ENCODE data around the gene GPR63.

DNA sequence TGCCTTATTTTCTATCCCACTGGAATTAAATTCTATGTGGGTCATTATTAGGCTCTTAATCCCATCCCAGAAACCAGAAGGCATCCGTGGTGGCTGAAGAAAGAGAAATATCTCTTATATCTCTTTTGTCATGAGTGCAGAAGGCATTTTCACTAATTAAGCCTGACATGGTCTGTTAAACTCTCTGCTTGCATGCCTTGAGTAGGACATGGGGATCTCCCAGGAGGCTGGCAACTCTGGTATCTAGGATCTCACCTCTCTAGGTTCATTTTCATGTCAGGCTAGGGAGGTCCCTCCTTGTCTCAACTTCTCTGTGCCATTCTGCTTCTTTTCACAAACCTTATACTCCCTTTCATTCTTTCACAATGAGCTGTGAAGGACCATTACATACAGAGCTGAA, 25.3 kb upstream of the GPR63 start:
- TF ChIP-seq, protein P1, sequence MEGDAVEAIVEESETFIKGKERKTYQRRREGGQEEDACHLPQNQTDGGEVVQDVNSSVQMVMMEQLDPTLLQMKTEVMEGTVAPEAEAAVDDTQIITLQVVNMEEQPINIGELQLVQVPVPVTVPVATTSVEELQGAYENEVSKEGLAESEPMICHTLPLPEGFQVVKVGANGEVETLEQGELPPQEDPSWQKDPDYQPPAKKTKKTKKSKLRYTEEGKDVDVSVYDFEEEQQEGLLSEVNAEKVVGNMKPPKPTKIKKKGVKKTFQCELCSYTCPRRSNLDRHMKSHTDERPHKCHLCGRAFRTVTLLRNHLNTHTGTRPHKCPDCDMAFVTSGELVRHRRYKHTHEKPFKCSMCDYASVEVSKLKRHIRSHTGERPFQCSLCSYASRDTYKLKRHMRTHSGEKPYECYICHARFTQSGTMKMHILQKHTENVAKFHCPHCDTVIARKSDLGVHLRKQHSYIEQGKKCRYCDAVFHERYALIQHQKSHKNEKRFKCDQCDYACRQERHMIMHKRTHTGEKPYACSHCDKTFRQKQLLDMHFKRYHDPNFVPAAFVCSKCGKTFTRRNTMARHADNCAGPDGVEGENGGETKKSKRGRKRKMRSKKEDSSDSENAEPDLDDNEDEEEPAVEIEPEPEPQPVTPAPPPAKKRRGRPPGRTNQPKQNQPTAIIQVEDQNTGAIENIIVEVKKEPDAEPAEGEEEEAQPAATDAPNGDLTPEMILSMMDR (IDR thresholded peaks at IDR 0.05; ENCODE audit: low read depth, low read length, missing input control), result no peak
- TF ChIP-seq FOXA1 (IDR thresholded peaks at IDR 0.05) (no peak), RXRA (IDR thresholded peaks at IDR 0.05) (no peak), YY1 (IDR thresholded peaks at IDR 0.05) (no peak), TAF1 (conservative IDR thresholded peaks at IDR 0.05) (no peak), EGR1 (IDR thresholded peaks at IDR 0.05; ENCODE audit: low read depth in 2 of 2) (no peak), RAD21 (IDR thresholded peaks at IDR 0.05) (no peak), SP1 (IDR thresholded peaks at IDR 0.05) (no peak), JUND (IDR thresholded peaks at IDR 0.05) (no peak), GABPA (IDR thresholded peaks at IDR 0.05 in 1 of 2, conservative IDR thresholded peaks at IDR 0.05 in 1 of 2) (no peak)
- TF ChIP-seq, protein P2, sequence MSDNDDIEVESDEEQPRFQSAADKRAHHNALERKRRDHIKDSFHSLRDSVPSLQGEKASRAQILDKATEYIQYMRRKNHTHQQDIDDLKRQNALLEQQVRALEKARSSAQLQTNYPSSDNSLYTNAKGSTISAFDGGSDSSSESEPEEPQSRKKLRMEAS (IDR thresholded peaks at IDR 0.05), result no peak
- TF ChIP-seq, protein P3, sequence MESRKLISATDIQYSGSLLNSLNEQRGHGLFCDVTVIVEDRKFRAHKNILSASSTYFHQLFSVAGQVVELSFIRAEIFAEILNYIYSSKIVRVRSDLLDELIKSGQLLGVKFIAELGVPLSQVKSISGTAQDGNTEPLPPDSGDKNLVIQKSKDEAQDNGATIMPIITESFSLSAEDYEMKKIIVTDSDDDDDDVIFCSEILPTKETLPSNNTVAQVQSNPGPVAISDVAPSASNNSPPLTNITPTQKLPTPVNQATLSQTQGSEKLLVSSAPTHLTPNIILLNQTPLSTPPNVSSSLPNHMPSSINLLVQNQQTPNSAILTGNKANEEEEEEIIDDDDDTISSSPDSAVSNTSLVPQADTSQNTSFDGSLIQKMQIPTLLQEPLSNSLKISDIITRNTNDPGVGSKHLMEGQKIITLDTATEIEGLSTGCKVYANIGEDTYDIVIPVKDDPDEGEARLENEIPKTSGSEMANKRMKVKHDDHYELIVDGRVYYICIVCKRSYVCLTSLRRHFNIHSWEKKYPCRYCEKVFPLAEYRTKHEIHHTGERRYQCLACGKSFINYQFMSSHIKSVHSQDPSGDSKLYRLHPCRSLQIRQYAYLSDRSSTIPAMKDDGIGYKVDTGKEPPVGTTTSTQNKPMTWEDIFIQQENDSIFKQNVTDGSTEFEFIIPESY (IDR thresholded peaks at IDR 0.05), result no peak
- TF ChIP-seq, protein P4, sequence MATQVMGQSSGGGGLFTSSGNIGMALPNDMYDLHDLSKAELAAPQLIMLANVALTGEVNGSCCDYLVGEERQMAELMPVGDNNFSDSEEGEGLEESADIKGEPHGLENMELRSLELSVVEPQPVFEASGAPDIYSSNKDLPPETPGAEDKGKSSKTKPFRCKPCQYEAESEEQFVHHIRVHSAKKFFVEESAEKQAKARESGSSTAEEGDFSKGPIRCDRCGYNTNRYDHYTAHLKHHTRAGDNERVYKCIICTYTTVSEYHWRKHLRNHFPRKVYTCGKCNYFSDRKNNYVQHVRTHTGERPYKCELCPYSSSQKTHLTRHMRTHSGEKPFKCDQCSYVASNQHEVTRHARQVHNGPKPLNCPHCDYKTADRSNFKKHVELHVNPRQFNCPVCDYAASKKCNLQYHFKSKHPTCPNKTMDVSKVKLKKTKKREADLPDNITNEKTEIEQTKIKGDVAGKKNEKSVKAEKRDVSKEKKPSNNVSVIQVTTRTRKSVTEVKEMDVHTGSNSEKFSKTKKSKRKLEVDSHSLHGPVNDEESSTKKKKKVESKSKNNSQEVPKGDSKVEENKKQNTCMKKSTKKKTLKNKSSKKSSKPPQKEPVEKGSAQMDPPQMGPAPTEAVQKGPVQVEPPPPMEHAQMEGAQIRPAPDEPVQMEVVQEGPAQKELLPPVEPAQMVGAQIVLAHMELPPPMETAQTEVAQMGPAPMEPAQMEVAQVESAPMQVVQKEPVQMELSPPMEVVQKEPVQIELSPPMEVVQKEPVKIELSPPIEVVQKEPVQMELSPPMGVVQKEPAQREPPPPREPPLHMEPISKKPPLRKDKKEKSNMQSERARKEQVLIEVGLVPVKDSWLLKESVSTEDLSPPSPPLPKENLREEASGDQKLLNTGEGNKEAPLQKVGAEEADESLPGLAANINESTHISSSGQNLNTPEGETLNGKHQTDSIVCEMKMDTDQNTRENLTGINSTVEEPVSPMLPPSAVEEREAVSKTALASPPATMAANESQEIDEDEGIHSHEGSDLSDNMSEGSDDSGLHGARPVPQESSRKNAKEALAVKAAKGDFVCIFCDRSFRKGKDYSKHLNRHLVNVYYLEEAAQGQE (IDR thresholded peaks at IDR 0.05), result no peak
